Activated gamma-delta T cell treated with anti-CD3 and anti-CD28 coated beads, Interleukin-2, amount 50 U/mL, for 16 hours (primary cell): ENCODE measurements around the gene EDARADD.
"Not testable (repeated sequence)": the region's sequence is repeated elsewhere in the genome, so short reads cannot be mapped to it uniquely, and the experiment has no call there.

Experiments
- DNase-seq: peaks from one replicate; pipeline ENCODE4 v3.0.0-alpha.2; 2020; ENCODE audit warnings: low read depth

Gene EDARADD

GRCh38 chr1:236393681-236394481, at the start of gene EDARADD:
Gene EDARADD, plus strand, starts transcription at chr1:236394286. Its CDS starts 159 bp downstream, at chr1:236394445.
- DNase-seq: no peak

DNA sequence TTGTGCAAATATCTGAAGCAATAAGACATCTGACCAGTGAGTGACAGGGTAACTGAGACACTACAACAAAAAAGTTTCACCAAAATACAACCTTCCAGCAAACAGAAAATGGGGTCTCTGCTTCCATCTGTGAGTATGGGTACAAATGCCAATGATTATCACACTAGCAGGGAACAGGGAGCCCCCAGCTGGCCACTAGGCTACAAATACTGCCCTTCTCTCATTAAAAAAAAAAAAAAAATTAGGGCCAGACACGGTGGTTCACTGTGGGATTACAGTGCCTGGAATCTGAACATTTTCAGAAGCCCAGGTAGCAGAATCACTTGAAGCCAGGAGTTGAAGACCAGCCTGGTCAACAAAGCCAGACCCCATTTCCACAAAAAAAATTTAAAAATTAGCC, 48.4 kb upstream of the EDARADD start:
- DNase-seq: no peak

DNA sequence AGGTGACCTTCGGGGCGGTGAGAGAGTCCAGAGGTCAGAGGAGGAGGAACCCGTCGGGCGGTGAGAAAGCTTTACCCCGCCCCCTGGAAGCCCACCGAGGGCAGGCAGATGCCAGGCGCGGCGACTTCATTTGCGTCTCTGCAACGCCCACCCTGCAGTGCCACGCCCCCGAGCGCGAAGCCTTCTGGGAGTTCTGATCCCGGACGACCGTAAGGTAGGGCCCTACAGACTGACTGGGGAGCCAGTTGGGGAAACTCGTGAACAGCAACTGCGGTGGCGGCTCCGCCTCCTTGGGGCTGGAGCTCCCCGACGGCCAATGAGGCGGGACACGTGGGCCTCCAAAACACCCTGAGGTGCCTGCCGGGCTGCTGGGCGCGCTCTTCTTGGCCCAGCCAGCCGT, 46.0 kb upstream of the EDARADD start:
- DNase-seq: no peak

DNA sequence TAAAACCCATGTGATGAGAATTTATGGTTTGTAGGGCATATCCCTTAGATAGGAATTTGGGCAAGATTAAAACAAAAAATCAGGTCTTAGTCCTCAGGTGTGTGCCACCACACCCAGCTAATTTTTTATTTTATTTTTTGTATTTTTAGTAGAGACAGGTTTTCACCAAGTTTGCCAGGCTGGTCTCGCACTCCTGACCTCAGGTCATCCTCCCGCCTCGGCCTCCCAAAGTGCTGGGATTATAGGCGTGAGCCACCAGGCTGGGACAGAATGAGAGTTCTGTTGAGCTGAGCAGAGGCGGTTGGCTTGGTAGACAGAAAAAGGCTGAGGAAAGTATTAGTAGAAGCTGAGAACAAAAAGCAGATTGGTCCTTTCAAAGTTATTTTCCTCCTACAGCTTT, 43.8 kb upstream of the EDARADD start:
- no peak for DNase-seq

DNA sequence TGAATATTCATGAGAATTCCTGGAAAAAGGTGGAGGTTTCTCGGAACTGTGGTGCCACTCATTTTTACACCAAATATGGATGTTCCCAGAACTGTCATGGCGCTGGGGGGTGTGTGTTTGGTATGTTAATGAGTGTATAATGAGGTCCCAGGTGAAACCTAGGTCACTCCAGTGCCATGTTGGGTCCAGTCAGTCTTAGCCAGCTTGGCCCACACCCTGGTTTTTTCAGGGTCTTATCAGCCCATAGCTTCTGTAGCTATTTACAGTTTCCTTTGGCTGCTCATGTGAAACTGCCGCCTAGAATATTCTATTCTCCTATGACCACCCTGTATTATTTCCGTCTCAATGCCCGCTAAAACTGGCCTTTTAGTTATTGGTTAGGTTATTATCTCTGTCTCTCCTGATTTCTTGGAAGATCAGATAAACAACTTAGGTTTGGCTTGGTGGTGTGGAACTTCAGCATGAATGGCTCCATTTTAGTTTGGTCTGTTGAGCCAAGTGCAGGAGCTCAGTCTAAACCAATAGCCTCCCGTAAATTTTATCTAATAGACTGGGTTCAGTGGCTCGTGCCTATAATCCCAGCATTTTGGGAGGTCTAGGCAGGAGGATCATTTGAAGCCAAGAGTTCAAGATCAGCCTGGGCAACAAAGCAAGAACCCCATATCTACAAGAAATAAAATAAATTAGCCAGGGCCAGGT, 42.1 kb upstream of the EDARADD start:
- DNase-seq: no peak

GRCh38 chr1:236352747-236353146, 41.3 kb upstream of the EDARADD start:
- not testable (repeated sequence) for DNase-seq

DNA sequence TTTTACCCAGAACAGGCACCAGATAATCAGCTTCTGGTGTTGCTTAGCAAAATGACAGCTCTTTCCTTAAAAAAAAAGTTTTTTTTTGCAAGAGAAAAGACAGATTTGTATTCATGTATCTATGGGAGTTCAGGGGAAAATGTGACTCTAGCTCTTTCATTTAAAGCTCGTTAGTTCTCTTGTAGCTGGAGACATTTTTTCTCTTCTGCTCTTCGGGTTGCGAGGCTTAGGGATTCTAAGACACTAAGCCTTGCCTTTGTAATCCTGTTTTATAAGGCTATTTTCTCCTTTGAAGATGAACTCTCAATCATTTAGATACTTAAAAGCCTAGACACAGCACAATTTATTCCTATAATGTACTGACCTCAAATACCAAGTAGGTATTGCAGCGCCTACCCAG, 40.3 kb upstream of the EDARADD start:
- no peak for DNase-seq

DNA sequence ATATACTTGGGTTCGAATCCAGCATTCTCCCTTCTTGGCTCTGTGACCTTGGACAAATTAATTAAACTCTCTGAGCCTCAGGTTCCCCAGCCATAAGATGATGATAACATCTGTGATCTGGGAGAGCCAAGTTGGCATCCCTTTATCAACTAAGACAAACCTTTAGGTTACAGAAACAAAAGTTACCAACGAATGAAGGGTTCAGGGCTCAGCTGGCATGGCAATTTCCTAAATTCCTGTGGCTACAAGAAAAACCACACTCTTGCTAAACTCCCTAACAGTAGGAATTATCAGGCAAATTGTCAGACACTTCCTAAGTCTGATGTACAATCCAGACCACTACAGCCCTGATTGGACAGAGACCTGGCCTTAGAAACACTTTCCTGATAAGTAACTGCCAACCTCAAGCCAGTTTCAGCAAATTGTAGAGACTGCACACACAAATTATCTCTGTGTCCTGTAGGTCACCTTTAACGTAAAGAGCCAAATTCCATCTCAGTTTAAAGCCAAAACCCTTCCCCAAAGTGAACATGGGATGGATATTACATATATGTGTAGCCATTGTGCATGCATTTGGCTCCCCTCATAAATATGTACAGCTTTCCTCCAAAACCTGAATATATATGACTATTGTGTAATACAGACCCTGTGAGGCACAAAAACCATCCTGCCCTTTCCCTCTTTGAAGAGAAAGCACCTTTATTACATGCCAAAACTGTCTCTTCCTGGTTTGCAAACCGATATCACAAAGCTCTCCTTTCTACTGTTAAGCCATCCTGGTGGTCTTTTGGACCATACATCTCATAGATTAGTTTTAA, 39.5 kb upstream of the EDARADD start:
- no peak for DNase-seq

GRCh38 chr1:236356141-236356540, 37.9 kb upstream of the EDARADD start:
- no peak for DNase-seq

DNA sequence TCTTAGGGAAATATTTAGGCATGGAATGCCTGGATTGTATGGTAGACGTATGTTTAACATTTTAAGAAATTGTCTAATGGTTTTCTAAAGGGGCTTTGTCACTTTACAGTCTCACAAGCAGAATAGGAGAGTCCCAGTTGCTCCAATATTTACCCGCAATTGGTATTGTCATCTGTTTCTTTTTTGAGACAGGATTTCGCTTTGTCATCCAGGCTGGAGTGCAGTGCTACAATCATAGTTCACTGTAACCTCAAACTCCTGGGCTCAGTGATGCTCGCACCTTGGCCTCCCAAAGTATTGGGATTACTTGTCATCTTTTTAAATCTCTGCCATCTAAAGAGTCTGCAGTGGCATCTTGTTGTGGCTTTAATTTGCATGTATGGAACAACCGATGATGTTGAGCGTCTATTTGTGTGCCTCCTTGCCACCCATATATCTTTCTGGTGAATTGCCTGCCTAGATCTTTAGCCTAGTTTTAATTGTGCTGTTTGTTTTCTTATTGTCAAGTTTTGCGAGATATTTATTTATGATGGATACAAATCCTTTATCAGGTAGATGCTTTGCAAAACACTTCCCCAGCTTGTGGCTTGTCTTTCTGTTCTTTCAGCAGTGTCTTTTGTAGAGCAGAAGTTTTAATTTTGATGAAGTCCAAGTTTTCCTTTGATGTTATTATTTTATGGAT, 32.0 kb upstream of the EDARADD start:
- no peak for DNase-seq

DNA sequence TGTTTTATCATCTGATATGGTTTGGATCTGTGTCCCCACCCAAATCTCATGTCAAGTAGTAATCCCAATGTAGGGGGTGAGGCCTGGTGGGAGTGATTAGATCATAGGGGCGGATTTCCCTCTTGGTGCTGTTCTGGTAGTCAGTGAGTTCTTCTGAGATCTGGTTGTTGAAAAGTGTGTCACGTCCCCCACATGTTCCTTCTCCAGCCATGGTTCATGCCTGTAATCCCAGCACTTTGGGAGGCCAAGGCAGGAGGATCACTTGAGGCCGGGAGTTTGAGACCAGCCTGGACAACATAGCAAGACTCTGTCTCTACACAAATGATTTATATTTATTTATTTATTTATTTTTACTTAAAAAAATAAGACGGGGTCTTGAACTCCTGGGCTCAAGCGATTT, 30.8 kb upstream of the EDARADD start:
- no peak for DNase-seq

GRCh38 chr1:236365999-236366570, 28.0 kb upstream of the EDARADD start:
- no peak for DNase-seq

DNA sequence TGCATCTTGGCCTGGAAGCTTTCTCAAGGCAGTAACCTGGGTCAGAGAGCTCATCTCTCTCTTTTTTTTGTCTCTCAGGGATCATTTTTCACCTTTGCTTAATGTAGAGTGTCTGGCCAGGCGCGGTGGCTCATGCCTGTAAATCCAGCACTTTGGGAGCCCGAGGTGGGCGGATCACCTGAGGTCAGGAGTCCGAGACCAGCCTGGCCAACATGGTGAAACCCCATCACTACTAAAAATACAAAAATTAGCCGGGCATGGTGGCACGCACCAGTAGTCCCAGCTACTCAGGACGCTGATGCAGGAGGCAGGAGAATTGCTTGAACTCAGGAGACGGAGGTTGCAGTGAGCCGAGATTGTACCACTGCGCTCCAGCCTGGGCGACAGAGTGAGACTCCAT, 27.4 kb upstream of the EDARADD start:
- DNase-seq: not testable (repeated sequence)

DNA sequence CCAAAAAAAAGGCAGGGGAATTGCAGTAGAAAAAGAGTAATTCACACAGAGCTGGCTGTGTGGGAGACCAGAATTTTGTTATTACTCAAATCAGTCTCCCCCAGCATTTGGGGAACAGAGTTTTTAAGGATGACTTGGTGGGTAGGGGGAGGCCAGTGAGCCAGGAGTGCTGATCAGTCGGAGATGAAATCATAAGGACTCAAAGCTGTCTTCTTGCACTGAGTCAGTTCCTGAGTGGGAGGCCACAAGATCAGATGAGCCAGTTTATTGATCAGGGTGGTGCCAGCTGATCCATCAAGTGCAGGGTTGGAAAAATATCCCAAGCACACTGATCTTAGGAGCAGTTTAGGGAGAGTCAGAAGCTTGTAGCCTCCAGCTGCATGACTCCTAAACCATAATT, 23.7 kb upstream of the EDARADD start:
- DNase-seq: no peak

- no peak for DNase-seq
Observed at GRCh38 chr1:236371083-236371482, 23.0 kb upstream of the EDARADD start.

DNA sequence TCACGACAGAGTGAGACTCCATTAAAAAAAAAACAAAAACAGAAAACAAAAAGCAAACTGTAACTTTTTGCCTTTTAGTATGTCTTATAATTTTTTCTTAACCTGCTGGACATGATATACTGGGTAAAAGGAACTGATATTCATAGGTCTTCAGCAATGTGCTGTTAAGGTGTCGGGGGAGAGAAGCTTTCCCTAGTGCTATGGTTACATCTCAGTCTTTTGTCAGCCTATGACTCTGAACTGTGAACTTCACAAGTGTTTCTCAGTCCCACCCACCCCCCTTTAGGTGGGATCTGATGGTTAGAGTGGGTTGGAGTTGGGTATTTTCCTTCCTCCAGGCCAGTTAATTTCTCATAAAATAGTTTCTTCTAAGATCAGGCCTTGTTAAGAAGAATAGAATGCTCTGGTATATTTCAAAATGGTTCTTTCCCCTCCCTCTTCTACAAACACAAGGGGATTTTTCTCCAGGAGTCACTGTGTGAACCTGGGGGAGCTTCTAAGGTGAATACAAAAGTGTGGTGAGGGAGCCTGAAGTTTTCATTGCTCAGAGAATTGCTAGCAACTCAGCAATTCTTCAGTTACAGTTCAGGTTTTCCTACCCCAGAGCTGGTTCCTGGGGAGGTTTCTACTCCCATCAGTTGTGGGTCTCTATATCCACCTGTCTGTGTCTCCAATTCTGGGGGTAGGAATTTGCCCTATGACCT, 16.1 kb upstream of the EDARADD start:
- no peak for DNase-seq

DNA sequence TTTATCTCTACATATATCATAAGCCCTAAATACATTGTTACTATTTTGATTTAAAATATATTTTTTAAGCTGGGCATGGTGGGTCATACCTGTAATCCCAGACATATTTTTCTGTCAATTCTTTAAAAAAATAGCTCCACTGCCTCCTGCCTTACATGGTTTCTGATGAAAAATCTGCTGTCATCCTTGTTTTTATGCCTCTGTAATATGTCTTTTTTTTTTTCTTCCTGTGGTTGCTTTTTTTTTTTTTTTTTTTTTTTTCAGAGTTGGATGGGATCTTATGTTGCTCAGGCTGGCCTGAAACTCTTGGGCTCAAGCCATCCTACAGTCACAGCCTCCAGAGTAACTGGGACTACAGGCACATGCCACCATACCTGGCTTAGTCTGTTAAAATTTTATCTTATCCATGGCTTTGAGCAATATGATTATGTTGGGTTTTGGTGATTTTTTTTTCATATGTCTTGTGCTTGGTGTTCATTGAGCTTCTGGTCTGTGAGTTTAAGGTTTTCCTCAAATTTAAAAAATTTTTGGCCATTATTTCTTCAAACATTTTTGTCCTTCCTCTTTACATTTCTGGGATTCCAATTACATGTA, 12.4 kb upstream of the EDARADD start:
- no peak for DNase-seq

DNA sequence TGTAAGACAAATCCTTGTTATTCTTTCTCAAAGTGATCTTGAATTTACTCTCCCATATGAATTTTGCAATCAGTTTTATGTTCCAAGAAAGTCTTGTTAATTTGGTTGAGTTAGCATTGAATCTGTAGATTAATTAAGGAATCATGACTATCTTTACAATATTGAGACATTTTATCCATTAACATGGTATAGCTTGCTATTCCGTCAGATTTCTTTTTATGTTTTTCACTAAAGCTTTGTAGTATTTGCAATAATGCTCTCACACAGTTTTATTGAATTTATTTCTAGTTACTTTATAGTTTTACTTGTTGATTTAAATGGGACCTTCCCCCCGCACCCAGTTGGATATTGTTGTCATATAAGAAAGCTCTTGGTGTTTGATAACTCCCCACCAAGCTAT, 5.8 kb upstream of the EDARADD start:
- DNase-seq: no peak

DNA sequence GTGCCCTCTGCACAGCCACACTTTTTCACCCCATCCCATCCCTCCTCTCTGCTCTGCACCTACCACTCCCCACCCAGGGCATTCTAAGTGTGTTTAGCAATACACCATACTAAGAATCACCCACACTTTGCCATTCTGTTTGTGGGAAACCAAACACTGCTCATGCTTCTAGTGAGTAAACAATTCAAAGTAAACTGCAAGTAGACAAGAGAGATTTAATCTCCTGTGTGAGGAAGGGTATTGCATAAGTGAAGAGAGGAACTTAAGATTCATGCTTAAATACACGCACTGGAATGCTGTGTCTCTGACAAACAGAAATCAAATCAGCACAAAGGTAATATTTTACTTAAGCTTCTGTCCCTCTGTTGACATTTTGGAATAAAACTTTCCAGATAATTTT, 4.8 kb upstream of the EDARADD start:
- no peak for DNase-seq

DNA sequence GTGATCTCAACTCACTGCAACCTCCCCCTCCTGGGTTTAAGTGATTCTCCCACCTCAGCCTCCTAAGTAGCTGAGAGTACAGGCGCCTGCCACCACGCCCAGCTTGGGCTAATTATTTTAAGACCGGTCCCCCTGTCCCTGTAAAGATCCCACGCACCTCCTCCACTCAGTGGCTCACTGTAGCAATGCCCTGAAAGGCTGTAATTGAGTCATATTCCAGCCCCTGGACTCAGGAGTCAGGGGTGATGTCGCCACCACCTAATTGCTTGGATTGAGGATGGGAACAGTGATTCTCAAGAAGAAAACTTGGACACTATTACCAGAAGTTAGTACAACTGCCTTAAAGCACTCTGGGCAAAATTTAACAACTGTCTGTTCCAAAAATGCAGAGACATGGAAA, 3.1 kb upstream of the EDARADD start:
- no peak for DNase-seq

DNA sequence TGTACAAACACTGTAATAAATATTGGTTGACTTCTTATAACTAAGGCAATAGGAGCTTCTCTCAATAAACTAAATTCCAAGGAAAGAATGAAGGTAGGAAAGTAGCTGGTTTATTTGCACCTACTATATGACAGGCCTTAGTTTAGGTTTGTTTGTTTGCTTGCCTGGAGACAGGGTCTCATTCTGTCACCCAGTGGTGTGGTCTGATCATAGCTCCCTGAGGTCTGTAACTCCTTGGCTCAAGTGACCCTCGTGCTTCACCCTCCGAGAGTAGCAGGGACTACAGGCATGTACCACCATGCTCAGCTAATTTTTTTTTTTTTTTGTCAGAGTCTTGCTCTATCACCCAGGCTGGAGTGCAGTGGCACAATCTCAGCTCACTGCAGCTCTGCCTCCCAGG, 1.9 kb upstream of the EDARADD start:
- no peak for DNase-seq
